Activated T-helper 2 cell treated with anti-CD3 and anti-CD28 coated beads, Interferon-gamma antibody, Interleukin-2, Interleukin-4, amounts not matched to agents 10 μg/mL and 5 μg/mL and 100 μg/mL, durations not matched to agents 14 hours and 24 hours and 36 hours (primary cell): ENCODE measurements around the gene BCAT1. TPM values are rescaled to one million over a fixed set of nuclear protein-coding genes. Genes with fewer than 3 reads are reported as not detected.
"Not testable (repeated sequence)": the region's sequence is repeated elsewhere in the genome, so short reads cannot be mapped to it uniquely, and the experiment has no call there.

Experiments used
- DNase-seq: peaks from one replicate; pipeline ENCODE4 v3.0.0; 2021; ENCODE audit warnings: low spot score
- H3K27ac Mint-ChIP-seq: one replicate; pipeline ENCODE4 v1.8.0; 2021; ENCODE audit warnings: mixed read lengths
- H3K27me3 Mint-ChIP-seq: one replicate; pipeline ENCODE4 v1.8.0; 2021; ENCODE audit warnings: low read depth, mixed read lengths
- H3K36me3 Mint-ChIP-seq: one replicate; pipeline ENCODE4 v1.8.0; 2021; ENCODE audit warnings: low read depth, mixed read lengths
- H3K4me1 Mint-ChIP-seq: one replicate; pipeline ENCODE4 v1.8.0; 2021; ENCODE audit warnings: low read depth, mixed read lengths
- H3K4me3 Mint-ChIP-seq: one replicate; pipeline ENCODE4 v1.8.0; 2021; ENCODE audit warnings: low read depth, mild to moderate bottlenecking, moderate library complexity, mixed read lengths
- H3K9me3 Mint-ChIP-seq: one replicate; pipeline ENCODE4 v1.8.0; 2021; ENCODE audit warnings: mixed read lengths
- intact Hi-C: fragments of 100-400 bp; cut with micrococcal nuclease; formaldehyde crosslinking; loops from one replicate; pipeline ENCODE4 v1.15.1; 2023
- total RNA-seq: library from RNA; stranded (reverse); gene quantifications from 2 replicates; pipeline ENCODE4 v1.2.3, GENCODE V29; 2022

The BCAT1 gene
- total RNA-seq, 1 donor from 2014 or later, result 12.9 TPM

DNA sequence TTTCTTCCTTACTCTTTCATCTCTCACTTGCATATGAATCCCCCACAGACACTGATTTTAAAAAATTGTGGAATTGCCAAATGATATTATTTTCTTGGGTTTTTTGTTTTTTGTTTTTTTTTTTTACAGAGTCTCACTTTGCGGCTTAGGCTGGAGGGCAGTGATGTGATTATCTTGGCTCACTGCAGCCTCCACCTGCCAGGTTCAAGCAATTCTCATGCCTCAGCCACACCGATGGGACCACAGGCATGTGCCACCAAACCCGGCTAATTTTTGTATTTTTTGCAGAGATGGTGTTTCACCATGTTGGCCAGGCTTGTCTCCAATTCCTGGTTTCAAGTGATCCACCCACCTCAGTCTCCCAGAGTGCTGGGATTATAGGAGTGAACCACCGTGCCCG is 68.2 kb downstream of the BCAT1 start:
- intact Hi-C loops, result no loop called here
- Mint-ChIP-seq H3K27ac (no peak overlapping the region), H3K4me3 (no peak overlapping the region), H3K9me3 (no peaks in the 10 kb centered on the region), H3K27me3 (peaks cover 2% of the 10 kb centered on the region), H3K4me1 (peaks cover 4% of the 10 kb centered on the region), H3K36me3 (peaks cover 4% of the 10 kb centered on the region)
- no peak for DNase-seq

- DNase-seq, result no peak
- Mint-ChIP-seq H3K36me3 (peaks cover 4% of the 10 kb centered on the region), H3K4me3 (no peak overlapping the region), H3K27ac (no peak overlapping the region), H3K27me3 (peaks cover 3% of the 10 kb centered on the region), H3K4me1 (peaks cover 4% of the 10 kb centered on the region), H3K9me3 (no peaks in the 10 kb centered on the region)
- intact Hi-C loops, result no loop called here
Observed at GRCh38 chr12:24879644-24880043, 69.3 kb downstream of the BCAT1 start.

DNA sequence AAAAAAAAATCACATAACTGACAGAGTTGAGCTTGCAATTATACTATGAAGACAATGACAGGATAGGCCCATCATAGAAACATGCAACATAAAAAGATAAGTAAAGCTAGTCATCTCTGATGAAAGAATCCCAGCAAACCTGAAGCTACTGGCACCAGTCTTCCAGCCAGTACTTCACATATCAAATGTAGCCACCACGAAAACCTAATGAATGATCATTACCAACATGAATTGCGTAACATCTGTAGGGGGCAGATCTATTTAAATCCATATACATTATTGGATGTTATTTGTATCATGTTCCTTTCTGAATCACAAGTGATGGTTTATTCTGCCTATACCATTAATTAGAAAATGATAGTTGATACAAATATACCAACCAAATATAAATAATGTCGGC is 73.9 kb downstream of the BCAT1 start:
- peaks cover 3% of the 10 kb centered on the region for H3K27me3 Mint-ChIP-seq
- H3K36me3 Mint-ChIP-seq, result peaks cover 4% of the 10 kb centered on the region
- DNase-seq, result no peak
- intact Hi-C loops, result no loop called here
- H3K4me1 Mint-ChIP-seq, result peaks cover 4% of the 10 kb centered on the region
- no peak overlapping the region for H3K4me3 Mint-ChIP-seq
- no peak overlapping the region for H3K27ac Mint-ChIP-seq
- H3K9me3 Mint-ChIP-seq, result no peaks in the 10 kb centered on the region

DNA sequence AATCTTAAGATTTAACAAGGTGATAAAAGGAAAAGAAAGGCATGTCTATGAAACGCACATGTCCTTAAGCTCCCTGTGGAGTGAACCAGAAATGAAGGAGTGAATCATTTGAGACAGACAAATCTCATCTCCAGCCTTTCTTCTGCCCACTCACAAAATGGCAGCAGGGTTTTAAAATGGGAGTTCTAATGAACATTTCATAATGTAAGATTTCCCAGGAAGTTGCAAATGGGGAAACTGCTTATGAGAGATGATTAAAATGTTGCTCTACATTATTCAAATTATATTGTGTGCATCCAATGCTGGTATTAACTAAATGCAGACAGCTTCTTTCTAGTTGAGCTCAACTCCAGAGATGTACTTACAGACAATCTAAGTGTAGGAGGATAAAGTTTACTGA is 76.7 kb downstream of the BCAT1 start:
- H3K4me1 Mint-ChIP-seq, result no peaks in the 10 kb centered on the region
- H3K36me3 Mint-ChIP-seq, result no peaks in the 10 kb centered on the region
- no peak for DNase-seq
- H3K27me3 Mint-ChIP-seq, result peaks cover 3% of the 10 kb centered on the region
- no peaks in the 10 kb centered on the region for H3K9me3 Mint-ChIP-seq
- H3K27ac Mint-ChIP-seq, result no peak overlapping the region
- intact Hi-C loops, result no loop called here
- H3K4me3 Mint-ChIP-seq, result no peak overlapping the region

- H3K27me3 Mint-ChIP-seq, H3K36me3 Mint-ChIP-seq, H3K27ac Mint-ChIP-seq, H3K4me3 Mint-ChIP-seq, DNase-seq, intact Hi-C loops: not testable (repeated sequence)
- peaks cover 17% of the 10 kb centered on the region for H3K4me1 Mint-ChIP-seq
- H3K9me3 Mint-ChIP-seq, result peaks cover 12% of the 10 kb centered on the region
Observed at GRCh38 chr12:24866139-24866538, 82.8 kb downstream of the BCAT1 start.

GRCh38 chr12:24864796-24865125 is 84.1 kb downstream of the BCAT1 start:
- H3K4me1 Mint-ChIP-seq, result peaks cover 17% of the 10 kb centered on the region
- H3K9me3 Mint-ChIP-seq, result peaks cover 13% of the 10 kb centered on the region
- H3K27ac Mint-ChIP-seq, result no peak overlapping the region
- peaks cover 3% of the 10 kb centered on the region for H3K36me3 Mint-ChIP-seq
- DNase-seq, result no peak
- H3K27me3 Mint-ChIP-seq, result no peaks in the 10 kb centered on the region
- intact Hi-C loops, result no loop called here
- no peak overlapping the region for H3K4me3 Mint-ChIP-seq

- Mint-ChIP-seq H3K27me3 (no peaks in the 10 kb centered on the region), H3K4me3 (no peak overlapping the region), H3K9me3 (peaks cover 18% of the 10 kb centered on the region), H3K36me3 (peaks cover 7% of the 10 kb centered on the region), H3K4me1 (peaks cover 17% of the 10 kb centered on the region), H3K27ac (no peak overlapping the region)
- DNase-seq, result no peak
- intact Hi-C loops, result no loop called here
Observed at GRCh38 chr12:24861766-24862540, 86.9 kb downstream of the BCAT1 start.

GRCh38 chr12:24860546-24860945 is 88.4 kb downstream of the BCAT1 start:
- peaks cover 18% of the 10 kb centered on the region for H3K9me3 Mint-ChIP-seq
- DNase-seq, result no peak
- intact Hi-C loops, result no loop called here
- peaks cover 7% of the 10 kb centered on the region for H3K36me3 Mint-ChIP-seq
- no peak overlapping the region for H3K27ac Mint-ChIP-seq
- no peaks in the 10 kb centered on the region for H3K27me3 Mint-ChIP-seq
- peaks cover 17% of the 10 kb centered on the region for H3K4me1 Mint-ChIP-seq
- H3K4me3 Mint-ChIP-seq, result no peak overlapping the region

DNA sequence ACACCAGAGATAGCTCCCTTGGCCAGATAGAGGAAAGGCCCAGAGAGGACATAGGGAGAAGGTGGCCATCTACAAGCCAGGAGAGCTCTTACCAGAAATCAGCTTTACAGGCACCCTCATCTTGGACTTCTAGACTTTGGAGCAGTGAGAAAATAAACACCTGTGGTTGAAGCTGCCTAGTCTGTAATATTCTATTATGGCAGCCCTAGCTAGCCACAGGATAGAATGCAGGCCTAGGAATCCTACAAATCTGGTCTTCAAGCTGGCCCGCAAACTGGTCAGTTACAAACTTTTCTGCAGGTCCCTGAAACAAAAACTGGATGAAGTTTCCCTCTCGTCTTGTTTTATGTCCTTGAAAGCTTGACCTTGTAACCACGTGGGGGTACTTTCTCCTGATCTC is 92.4 kb downstream of the BCAT1 start:
- peaks cover 4% of the 10 kb centered on the region for H3K36me3 Mint-ChIP-seq
- intact Hi-C loops, result no loop called here
- no peak overlapping the region for H3K4me3 Mint-ChIP-seq
- peaks cover 12% of the 10 kb centered on the region for H3K27me3 Mint-ChIP-seq
- H3K27ac Mint-ChIP-seq, result no peak overlapping the region
- DNase-seq, result no peak
- H3K9me3 Mint-ChIP-seq, result peaks cover 9% of the 10 kb centered on the region
- peaks cover 11% of the 10 kb centered on the region for H3K4me1 Mint-ChIP-seq

GRCh38 chr12:24854908-24855307 is 94.0 kb downstream of the BCAT1 start:
- H3K27ac Mint-ChIP-seq, result no peak overlapping the region
- H3K9me3 Mint-ChIP-seq, result peaks cover 6% of the 10 kb centered on the region
- intact Hi-C loops, result no loop called here
- peaks cover 15% of the 10 kb centered on the region for H3K27me3 Mint-ChIP-seq
- peaks cover 11% of the 10 kb centered on the region for H3K4me1 Mint-ChIP-seq
- no peak for DNase-seq
- H3K36me3 Mint-ChIP-seq, result peaks cover 4% of the 10 kb centered on the region
- H3K4me3 Mint-ChIP-seq, result no peak overlapping the region

- H3K27ac Mint-ChIP-seq, result no peak overlapping the region
- peaks cover 17% of the 10 kb centered on the region for H3K27me3 Mint-ChIP-seq
- H3K9me3 Mint-ChIP-seq, result peaks cover 4% of the 10 kb centered on the region
- H3K4me1 Mint-ChIP-seq, result peaks cover 11% of the 10 kb centered on the region
- peaks cover 4% of the 10 kb centered on the region for H3K36me3 Mint-ChIP-seq
- no peak overlapping the region for H3K4me3 Mint-ChIP-seq
- intact Hi-C loops, result no loop called here
- DNase-seq, result no peak
Observed at GRCh38 chr12:24854017-24854416, 94.9 kb downstream of the BCAT1 start.

- DNase-seq, result no peak
- peaks cover 2% of the 10 kb centered on the region for H3K9me3 Mint-ChIP-seq
- H3K4me3 Mint-ChIP-seq, result no peak overlapping the region
- intact Hi-C loops, result no loop called here
- no peak overlapping the region for H3K27ac Mint-ChIP-seq
- peaks cover 3% of the 10 kb centered on the region for H3K36me3 Mint-ChIP-seq
- H3K27me3 Mint-ChIP-seq, result peaks cover 19% of the 10 kb centered on the region
- H3K4me1 Mint-ChIP-seq, result peaks cover 11% of the 10 kb centered on the region
Observed at GRCh38 chr12:24853588-24853987, 95.3 kb downstream of the BCAT1 start.

DNA sequence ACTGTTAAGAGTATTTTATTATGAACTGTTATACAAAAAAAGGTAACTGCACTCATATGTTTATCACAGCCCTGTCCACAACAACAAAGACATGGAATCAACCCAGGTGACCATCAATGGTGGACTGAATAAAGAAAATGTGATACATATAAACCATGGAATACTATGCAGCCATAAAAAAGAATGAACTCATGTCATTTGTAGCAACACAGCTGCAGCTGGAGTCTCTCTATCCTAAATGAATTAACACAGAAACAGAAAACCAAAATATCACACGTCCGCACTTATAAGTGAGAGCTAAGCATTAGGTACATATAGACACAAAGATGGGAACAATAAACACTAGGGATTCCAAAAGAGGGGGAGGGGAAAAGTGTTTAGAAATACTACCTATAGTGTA is 95.8 kb downstream of the BCAT1 start:
- Mint-ChIP-seq H3K9me3 (no peaks in the 10 kb centered on the region), H3K36me3 (no peaks in the 10 kb centered on the region), H3K4me3 (no peak overlapping the region), H3K4me1 (peaks cover 11% of the 10 kb centered on the region), H3K27me3 (peaks cover 24% of the 10 kb centered on the region), H3K27ac (no peak overlapping the region)
- intact Hi-C loops, result no loop called here
- no peak for DNase-seq

DNA sequence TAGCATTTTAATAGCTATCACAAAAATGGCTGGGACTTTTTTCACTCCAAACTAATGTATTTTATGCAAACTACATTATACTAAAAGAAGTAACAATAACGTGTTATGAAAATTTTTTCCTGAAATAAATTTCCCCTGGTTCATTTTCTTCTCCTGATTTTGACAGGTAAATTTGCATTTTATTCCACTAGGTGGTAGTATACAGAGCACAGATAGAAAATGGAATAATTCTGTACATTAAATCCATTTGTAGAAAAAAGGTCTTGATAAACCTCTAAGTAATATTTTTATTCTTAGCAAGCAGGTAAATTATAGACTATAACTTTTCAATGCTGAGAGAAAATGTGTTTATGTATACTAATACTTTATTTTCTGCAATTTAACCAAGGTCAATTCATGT is 96.5 kb downstream of the BCAT1 start:
- intact Hi-C loops, result no loop called here

More for the DNA sequence above, 96.5 kb downstream of the BCAT1 start:
- Mint-ChIP-seq H3K9me3 (no peaks in the 10 kb centered on the region), H3K27me3 (peaks cover 24% of the 10 kb centered on the region), H3K4me1 (peaks cover 11% of the 10 kb centered on the region), H3K36me3 (no peaks in the 10 kb centered on the region), H3K27ac (no peak overlapping the region), H3K4me3 (no peak overlapping the region)
- no peak for DNase-seq
